ENCODE measurements around the gene UBA52. TPM values are rescaled to one million over a fixed set of nuclear protein-coding genes. Genes with fewer than 3 reads are reported as not detected.

The UBA52 gene
- total RNA-seq, 1 experiment from 2014 or later, result 1,265 TPM

- peaks cover 4% of the 10 kb centered on the region for H3K79me1 ChIP-seq (ENCODE audit: insufficient read depth, low read depth, low read length, poor library complexity, severe bottlenecking)
- TF ChIP-seq, protein P1, sequence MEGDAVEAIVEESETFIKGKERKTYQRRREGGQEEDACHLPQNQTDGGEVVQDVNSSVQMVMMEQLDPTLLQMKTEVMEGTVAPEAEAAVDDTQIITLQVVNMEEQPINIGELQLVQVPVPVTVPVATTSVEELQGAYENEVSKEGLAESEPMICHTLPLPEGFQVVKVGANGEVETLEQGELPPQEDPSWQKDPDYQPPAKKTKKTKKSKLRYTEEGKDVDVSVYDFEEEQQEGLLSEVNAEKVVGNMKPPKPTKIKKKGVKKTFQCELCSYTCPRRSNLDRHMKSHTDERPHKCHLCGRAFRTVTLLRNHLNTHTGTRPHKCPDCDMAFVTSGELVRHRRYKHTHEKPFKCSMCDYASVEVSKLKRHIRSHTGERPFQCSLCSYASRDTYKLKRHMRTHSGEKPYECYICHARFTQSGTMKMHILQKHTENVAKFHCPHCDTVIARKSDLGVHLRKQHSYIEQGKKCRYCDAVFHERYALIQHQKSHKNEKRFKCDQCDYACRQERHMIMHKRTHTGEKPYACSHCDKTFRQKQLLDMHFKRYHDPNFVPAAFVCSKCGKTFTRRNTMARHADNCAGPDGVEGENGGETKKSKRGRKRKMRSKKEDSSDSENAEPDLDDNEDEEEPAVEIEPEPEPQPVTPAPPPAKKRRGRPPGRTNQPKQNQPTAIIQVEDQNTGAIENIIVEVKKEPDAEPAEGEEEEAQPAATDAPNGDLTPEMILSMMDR (conservative IDR thresholded peaks at IDR 0.05), result no peak
- Mint-ChIP-seq H3K36me3 (ENCODE audit: insufficient read depth in 1 of 3, low read depth in 3 of 3) (peaks cover 44 to 86% (median 72%) of the 10 kb centered on the region in 3 experiments), H3K27me3 (ENCODE audit: low read depth) (no peaks in the 10 kb centered on the region), H3K4me1 (peaks cover 11 to 14% of the 10 kb centered on the region in 2 experiments), H3K4me3 (no peak overlapping the region), H3K9me3 (no peaks in the 10 kb centered on the region), H3K27ac (no peak overlapping the region)
- H2BK120ac ChIP-seq (ENCODE audit: low read depth, low read length, poor library complexity, severe bottlenecking), result no peak overlapping the region
- no peak overlapping the region for H3K56ac ChIP-seq (ENCODE audit: insufficient read length, low read depth, low read length)
- H4K91ac ChIP-seq (ENCODE audit: insufficient read length, low read depth, low read length), result no peak overlapping the region
- no peak overlapping the region for H2BK5ac ChIP-seq (ENCODE audit: insufficient read length, low read length)
- H2BK15ac ChIP-seq (ENCODE audit: low read depth, low read length), result no peak overlapping the region
- no peak overlapping the region for H3K23ac ChIP-seq (ENCODE audit: insufficient read length, low read depth, low read length)
- H3K27ac ChIP-seq (ENCODE audit: insufficient read length, low read depth, low read length), result no peak overlapping the region
- H3K23me2 ChIP-seq (ENCODE audit: insufficient read length, low read depth, low read length, poor library complexity, severe bottlenecking), result peaks cover 12% of the 10 kb centered on the region
- no peaks in the 10 kb centered on the region for H3K9me3 ChIP-seq (ENCODE audit: control insufficient read depth, low read depth, low read length)
- no peak overlapping the region for H2BK12ac ChIP-seq (ENCODE audit: insufficient read length, low read depth, low read length)
- H3K14ac ChIP-seq (ENCODE audit: insufficient read depth, low read length), result no peak overlapping the region
- no peak overlapping the region for H2BK20ac ChIP-seq (ENCODE audit: low read depth, low read length, poor library complexity, severe bottlenecking)
- H3K9ac ChIP-seq (ENCODE audit: extremely low read depth, insufficient read length, low read length), result no peak overlapping the region
- WGBS (ENCODE audit: extremely low coverage, insufficient read length, low lambda C conversion rate), result no CpG with 5 or more reads among the region's 15 CpGs
- no peak overlapping the region for H2AFZ ChIP-seq (ENCODE audit: low read length)
- H4K20me1 ChIP-seq (ENCODE audit: control insufficient read depth, insufficient read depth, insufficient read length), result peaks cover 2% of the 10 kb centered on the region
- H3K4me2 ChIP-seq (ENCODE audit: insufficient read depth, insufficient read length, low read length), result no peak overlapping the region
- H4K5ac ChIP-seq (ENCODE audit: insufficient read length, low read depth, low read length), result no peak overlapping the region
- DNase-seq, result no peak
- peaks cover 14% of the 10 kb centered on the region for H3K79me2 ChIP-seq (ENCODE audit: insufficient read depth, low read length)
- H3K27me3 ChIP-seq (ENCODE audit: insufficient read depth, low read length), result no peaks in the 10 kb centered on the region
- no peak overlapping the region for H3K4ac ChIP-seq (ENCODE audit: low read depth, low read length)
- no peak overlapping the region for H2AK5ac ChIP-seq (ENCODE audit: insufficient read length, low read length)
- no peak overlapping the region for H3K18ac ChIP-seq (ENCODE audit: insufficient read length, low read depth, low read length)
- no peak overlapping the region for H3T11ph ChIP-seq (ENCODE audit: low read length)
- H4K8ac ChIP-seq (replicated peaks; ENCODE audit: insufficient read length, low read depth, low read length), result no peak overlapping the region
- peaks cover 8% of the 10 kb centered on the region; the same call in 1 of the 2 replicates for H3K4me1 ChIP-seq (ENCODE audit: insufficient read depth, low read length)
Measured at GRCh38 chr19:18568367-18568766, 3.3 kb upstream of the UBA52 start.

All from H9 (cell line).